Right lobe of liver (tissue), 4 donors: ENCODE results near the gene NUP153.

Source experiments
- POLR2A ChIP-seq: fragments of 450-650 bp; IDR thresholded peaks from one replicate; pipeline ENCODE4 v1.6.1; 2017; ENCODE audit warnings: antibody characterized with exemption, mild to moderate bottlenecking
- TF ChIP-seq, protein P1 (sequence below), 4 donors: fragments of 200-600 bp in 3 of 4; fragments of 450-650 bp in 1 of 4; IDR thresholded peaks; one replicate each; pipeline versions ENCODE4 v1.5.1 to v1.8.0; 2016 to 2022; ENCODE audit warnings: antibody characterized with exemption in 4 of 4, mild to moderate bottlenecking in 2 of 4
- donor health status: DM: no; HTN: no; CAD: no.
- donor health status: DM: no; HTN: no; CAD: no.
- donor health status: DM: no; HTN: yes; CAD: no.

DNA sequence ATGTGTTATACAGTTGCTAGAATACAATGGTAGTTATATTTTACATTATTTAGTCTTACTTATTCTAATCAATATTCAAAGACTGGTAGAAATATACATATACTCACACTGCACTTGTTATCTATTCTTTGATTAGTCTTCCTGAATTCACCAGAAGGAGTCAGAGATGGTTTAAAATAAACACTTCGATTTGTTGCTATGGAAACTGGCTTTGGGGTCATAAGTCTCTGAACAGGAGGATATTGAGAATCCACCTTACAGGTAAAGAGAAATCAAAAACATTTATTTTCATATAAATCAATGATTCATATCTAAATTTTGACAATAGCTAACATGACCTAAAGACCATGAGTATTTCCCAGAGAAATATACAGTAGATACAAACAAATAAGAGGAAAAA lies 41.6 kb downstream of the NUP153 start:
- TF ChIP-seq, protein P1, sequence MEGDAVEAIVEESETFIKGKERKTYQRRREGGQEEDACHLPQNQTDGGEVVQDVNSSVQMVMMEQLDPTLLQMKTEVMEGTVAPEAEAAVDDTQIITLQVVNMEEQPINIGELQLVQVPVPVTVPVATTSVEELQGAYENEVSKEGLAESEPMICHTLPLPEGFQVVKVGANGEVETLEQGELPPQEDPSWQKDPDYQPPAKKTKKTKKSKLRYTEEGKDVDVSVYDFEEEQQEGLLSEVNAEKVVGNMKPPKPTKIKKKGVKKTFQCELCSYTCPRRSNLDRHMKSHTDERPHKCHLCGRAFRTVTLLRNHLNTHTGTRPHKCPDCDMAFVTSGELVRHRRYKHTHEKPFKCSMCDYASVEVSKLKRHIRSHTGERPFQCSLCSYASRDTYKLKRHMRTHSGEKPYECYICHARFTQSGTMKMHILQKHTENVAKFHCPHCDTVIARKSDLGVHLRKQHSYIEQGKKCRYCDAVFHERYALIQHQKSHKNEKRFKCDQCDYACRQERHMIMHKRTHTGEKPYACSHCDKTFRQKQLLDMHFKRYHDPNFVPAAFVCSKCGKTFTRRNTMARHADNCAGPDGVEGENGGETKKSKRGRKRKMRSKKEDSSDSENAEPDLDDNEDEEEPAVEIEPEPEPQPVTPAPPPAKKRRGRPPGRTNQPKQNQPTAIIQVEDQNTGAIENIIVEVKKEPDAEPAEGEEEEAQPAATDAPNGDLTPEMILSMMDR (IDR thresholded peaks at IDR 0.05): no peak
- TF ChIP-seq POLR2A: no peak
